NCI-H345 (cell line): ENCODE data around the gene S100A1.
"Not testable (repeated sequence)": the region's sequence is repeated elsewhere in the genome, so short reads cannot be mapped to it uniquely, and the experiment has no call there.

Experiments used
- DNase-seq: peaks from one replicate; lab custom pipeline; 2025; lab: John Stamatoyannopoulos, UW

Gene S100A1

GRCh38 chr1:153658400-153659174, 30.4 kb downstream of the S100A1 start, which contains the start of gene SNAPIN:
TSS of gene SNAPIN (plus strand) at chr1:153658703. CDS start at chr1:153658744, 41 bp downstream.
- peak; percentile 98 for DNase-seq

GRCh38 chr1:153659175-153659534, 30.9 kb downstream of the S100A1 start:
- DNase-seq: no peak

- no peak for DNase-seq
Measured at GRCh38 chr1:153659656-153660055, 31.4 kb downstream of the S100A1 start.

- no peak for DNase-seq
Measured at GRCh38 chr1:153661111-153661708, 33.0 kb downstream of the S100A1 start.

- no peak for DNase-seq
Measured at GRCh38 chr1:153662269-153662668, 34.0 kb downstream of the S100A1 start.

- DNase-seq: no peak
Measured at GRCh38 chr1:153663211-153663610, 35.0 kb downstream of the S100A1 start.

GRCh38 chr1:153667439-153667838, 39.2 kb downstream of the S100A1 start:
- DNase-seq: no peak

GRCh38 chr1:153668672-153669071, 40.4 kb downstream of the S100A1 start:
- not testable (repeated sequence) for DNase-seq

GRCh38 chr1:153669606-153670005, 41.4 kb downstream of the S100A1 start:
- DNase-seq: no peak

- DNase-seq: no peak
Measured at GRCh38 chr1:153670257-153670858, 42.1 kb downstream of the S100A1 start.

GRCh38 chr1:153670859-153671627, 42.8 kb downstream of the S100A1 start, which contains the start of gene ILF2:
TSS of gene ILF2 (minus strand) at chr1:153670993. CDS start at chr1:153670922, 71 bp downstream.
- peak; percentile 100 for DNase-seq

- DNase-seq: peak; percentile 79
Measured at GRCh38 chr1:153671628-153672353, 43.6 kb downstream of the S100A1 start.

- DNase-seq: no peak
Measured at GRCh38 chr1:153673511-153673910, 45.3 kb downstream of the S100A1 start.

GRCh38 chr1:153677718-153678518, 49.7 kb downstream of the S100A1 start:
- peak; percentile 78 for DNase-seq

- DNase-seq: peak; percentile 46
Measured at GRCh38 chr1:153678519-153679336, 50.5 kb downstream of the S100A1 start, which contains the start of gene NPR1. TSS of gene NPR1 (plus strand) at chr1:153678688. CDS start at chr1:153679109, 421 bp downstream.

- no peak for DNase-seq
Measured at GRCh38 chr1:153679337-153680119, 51.3 kb downstream of the S100A1 start.

GRCh38 chr1:153680120-153680403, 51.8 kb downstream of the S100A1 start:
- DNase-seq: no peak
